Lower lobe of right lung (tissue), 2 donors: ENCODE results near the gene JOSD2. TPM values are rescaled to one million over a fixed set of nuclear protein-coding genes. Genes with fewer than 3 reads are reported as not detected.
A peak's percentile ranks its signal among the peaks of the same experiment; 100 is the strongest.

Source experiments
- ATAC-seq, 2 donors: fragments of 200-7000 bp; cut with Tn5 transposase; one replicate each; pipeline ENCODE4 v1.9.1; 2020 to 2022; ENCODE audit warnings: mild to moderate bottlenecking in 2 of 2, moderate library complexity in 2 of 2
- DNase-seq: peaks from one replicate; pipeline ENCODE4 v3.0.0-alpha.2; 2020
- H3K27ac ChIP-seq: fragments of 200-600 bp; one replicate; pipeline ENCODE4 v1.8.0; 2022
- H3K27me3 ChIP-seq: fragments of 200-600 bp; one replicate; pipeline ENCODE4 v1.8.0; 2022; ENCODE audit warnings: low read depth
- H3K36me3 ChIP-seq: fragments of 200-600 bp; one replicate; pipeline ENCODE4 v1.8.0; 2022; ENCODE audit warnings: mild to moderate bottlenecking
- H3K4me1 ChIP-seq: fragments of 200-600 bp; one replicate; pipeline ENCODE4 v1.8.0; 2022
- H3K4me3 ChIP-seq: fragments of 200-600 bp; one replicate; pipeline ENCODE4 v1.8.0; 2022; ENCODE audit warnings: mild to moderate bottlenecking
- H3K9me3 ChIP-seq: fragments of 200-600 bp; one replicate; pipeline ENCODE4 v1.8.0; 2022
- intact Hi-C: fragments of 100-400 bp; cut with DNase I; formaldehyde crosslinking; loops from one replicate; pipeline ENCODE4 v1.11.0; 2022
- long read RNA-seq: library from polyadenylated mRNA; unstranded; transcript quantifications from one replicate; pipeline ENCODE4 v2.0.0, GENCODE V29; 2021
- total RNA-seq: library from RNA; stranded (reverse); fragmentation: NEBNext Ultra II Directional; extraction: Animal tissue kit (Norgen Biotek cat#: 25700); gene quantifications from one replicate; pipeline ENCODE4 v1.2.1, GENCODE V29; 2021
- TF ChIP-seq, protein P1 (sequence below): fragments of 200-600 bp; IDR thresholded peaks from one replicate; pipeline ENCODE4 v1.8.0; 2022; ENCODE audit warnings: antibody characterized with exemption, mild to moderate bottlenecking
- donor health status: DM: no; HTN: yes; CAD: no; lungs with severe emphysema.

JOSD2 gene, protein sequence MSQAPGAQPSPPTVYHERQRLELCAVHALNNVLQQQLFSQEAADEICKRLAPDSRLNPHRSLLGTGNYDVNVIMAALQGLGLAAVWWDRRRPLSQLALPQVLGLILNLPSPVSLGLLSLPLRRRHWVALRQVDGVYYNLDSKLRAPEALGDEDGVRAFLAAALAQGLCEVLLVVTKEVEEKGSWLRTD
- 40.4 TPM for total RNA-seq
- long read RNA-seq, transcript JOSD2-204 (5 exons, 996 nt), result major isoform, 20 of 43 reads
- long read RNA-seq, transcript JOSD2-205 (5 exons, 802 nt), result minor isoform, 8 of 43 reads
- long read RNA-seq, partial matches to known transcripts, result 4 of 43 reads
- long read RNA-seq, other reads (novel, unspliced or antisense), result 5 of 43 reads

DNA sequence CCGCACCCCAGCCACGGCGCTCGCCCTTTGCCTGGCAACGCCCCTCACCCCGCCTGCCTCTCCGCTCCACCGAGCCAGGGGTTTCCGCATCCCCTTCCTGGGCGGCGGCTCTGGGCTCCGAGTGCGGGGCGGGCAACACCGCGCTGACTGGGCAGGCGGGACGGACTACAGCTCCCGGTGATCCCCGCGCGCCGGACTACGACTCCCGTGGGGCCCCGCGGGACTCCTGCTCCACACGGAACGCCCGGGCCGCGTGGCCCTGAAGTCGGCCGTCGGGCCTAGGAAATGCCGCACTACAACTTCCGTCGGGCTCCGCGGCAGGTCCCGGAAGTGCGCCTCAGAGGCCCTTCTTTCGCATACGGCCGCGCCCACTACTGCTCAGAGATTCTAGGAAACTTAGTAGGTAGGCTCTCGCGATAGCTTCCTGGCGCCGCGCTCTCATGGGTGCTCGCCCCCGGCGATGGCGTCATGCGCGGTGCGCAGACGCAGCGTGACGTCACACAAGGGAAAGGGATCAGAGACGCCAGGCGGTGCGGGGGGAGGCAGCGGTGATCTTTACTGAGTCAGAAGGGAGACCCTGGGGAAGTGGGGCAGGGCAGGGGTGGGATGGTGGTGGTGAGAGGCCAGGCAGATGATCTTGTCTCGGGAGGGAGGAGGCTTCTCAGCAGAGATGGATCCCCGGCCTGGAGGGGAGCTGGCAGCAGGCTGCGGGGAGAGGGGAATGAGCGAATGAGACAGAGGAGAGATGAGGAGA, at the start of gene JOSD2:
TSS of gene JOSD2 (minus strand) at position 123 of the 754 bp plus-strand sequence. CDS start 760 bp downstream, outside the sequence.
- peaks cover 2% of the 10 kb centered on the region for H3K36me3 ChIP-seq
- ATAC-seq, result peak; percentile 97
- TF ChIP-seq, protein P1, sequence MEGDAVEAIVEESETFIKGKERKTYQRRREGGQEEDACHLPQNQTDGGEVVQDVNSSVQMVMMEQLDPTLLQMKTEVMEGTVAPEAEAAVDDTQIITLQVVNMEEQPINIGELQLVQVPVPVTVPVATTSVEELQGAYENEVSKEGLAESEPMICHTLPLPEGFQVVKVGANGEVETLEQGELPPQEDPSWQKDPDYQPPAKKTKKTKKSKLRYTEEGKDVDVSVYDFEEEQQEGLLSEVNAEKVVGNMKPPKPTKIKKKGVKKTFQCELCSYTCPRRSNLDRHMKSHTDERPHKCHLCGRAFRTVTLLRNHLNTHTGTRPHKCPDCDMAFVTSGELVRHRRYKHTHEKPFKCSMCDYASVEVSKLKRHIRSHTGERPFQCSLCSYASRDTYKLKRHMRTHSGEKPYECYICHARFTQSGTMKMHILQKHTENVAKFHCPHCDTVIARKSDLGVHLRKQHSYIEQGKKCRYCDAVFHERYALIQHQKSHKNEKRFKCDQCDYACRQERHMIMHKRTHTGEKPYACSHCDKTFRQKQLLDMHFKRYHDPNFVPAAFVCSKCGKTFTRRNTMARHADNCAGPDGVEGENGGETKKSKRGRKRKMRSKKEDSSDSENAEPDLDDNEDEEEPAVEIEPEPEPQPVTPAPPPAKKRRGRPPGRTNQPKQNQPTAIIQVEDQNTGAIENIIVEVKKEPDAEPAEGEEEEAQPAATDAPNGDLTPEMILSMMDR, result no peak
- intact Hi-C loops, result no loop called here
- H3K9me3 ChIP-seq, result no peaks in the 10 kb centered on the region
- peaks cover 8% of the 10 kb centered on the region for H3K4me1 ChIP-seq
- peak within 1 kb of the TSS; percentile 76 for H3K27ac ChIP-seq
- H3K4me3 ChIP-seq, result peak within 1 kb of the TSS; percentile 74
- DNase-seq, result peak; percentile 100
- peaks cover 8% of the 10 kb centered on the region for H3K27me3 ChIP-seq

DNA sequence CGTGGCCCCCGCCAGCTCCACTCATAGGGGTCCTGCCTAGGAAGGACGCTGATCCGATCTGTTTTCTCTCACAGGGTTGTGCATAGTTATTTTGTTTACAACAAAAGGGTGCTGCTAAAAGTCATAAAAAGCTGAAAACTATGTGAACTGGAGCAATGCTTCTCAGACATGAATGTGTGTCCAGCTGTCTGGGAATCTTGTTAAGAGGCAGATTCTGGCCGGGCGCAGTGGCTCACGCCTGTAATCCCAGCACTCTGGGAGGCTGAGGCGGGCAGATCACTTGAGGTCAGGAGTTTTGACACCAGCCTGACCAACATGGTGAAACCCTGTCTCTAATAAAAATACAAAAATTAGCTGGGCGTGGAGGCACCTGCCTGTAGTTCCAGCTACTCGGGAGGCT, 48.6 kb upstream of the JOSD2 start:
- intact Hi-C loops, result no loop called here
- DNase-seq, result no peak
- ATAC-seq, result no peak
- no peaks in the 10 kb centered on the region for H3K36me3 ChIP-seq
- H3K27ac ChIP-seq, result no peak overlapping the region
- H3K4me1 ChIP-seq, result peaks cover 6% of the 10 kb centered on the region
- no peaks in the 10 kb centered on the region for H3K9me3 ChIP-seq
- no peak overlapping the region for H3K4me3 ChIP-seq
- TF ChIP-seq, protein P1, result no peak
- peaks cover 66% of the 10 kb centered on the region for H3K27me3 ChIP-seq

DNA sequence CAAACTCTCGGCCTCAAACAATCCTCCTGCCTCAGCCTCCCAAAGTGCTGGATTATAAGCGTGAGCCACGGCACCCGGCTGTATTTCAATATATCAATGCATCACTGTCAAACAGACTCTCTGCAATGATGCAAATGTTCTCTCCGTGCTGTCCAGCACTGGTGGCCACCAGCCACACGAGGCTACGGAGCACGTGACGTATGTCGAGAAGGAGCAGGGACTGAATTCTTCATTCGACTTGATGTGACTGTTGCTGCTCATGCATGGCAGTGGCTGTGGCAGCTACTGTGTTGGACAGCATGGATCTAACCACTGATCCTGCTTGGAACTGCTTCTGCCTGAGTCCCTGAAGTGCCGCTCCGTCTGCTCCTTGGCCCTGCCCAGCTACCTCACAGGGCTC, 47.5 kb upstream of the JOSD2 start:
- no peak for ATAC-seq
- DNase-seq, result no peak
- H3K27me3 ChIP-seq, result peaks cover 64% of the 10 kb centered on the region
- H3K36me3 ChIP-seq, result no peaks in the 10 kb centered on the region
- no peaks in the 10 kb centered on the region for H3K9me3 ChIP-seq
- H3K4me1 ChIP-seq, result peaks cover 6% of the 10 kb centered on the region
- H3K27ac ChIP-seq, result no peak overlapping the region
- TF ChIP-seq, protein P1, result no peak
- no peak overlapping the region for H3K4me3 ChIP-seq
- intact Hi-C loops, result no loop called here

DNA sequence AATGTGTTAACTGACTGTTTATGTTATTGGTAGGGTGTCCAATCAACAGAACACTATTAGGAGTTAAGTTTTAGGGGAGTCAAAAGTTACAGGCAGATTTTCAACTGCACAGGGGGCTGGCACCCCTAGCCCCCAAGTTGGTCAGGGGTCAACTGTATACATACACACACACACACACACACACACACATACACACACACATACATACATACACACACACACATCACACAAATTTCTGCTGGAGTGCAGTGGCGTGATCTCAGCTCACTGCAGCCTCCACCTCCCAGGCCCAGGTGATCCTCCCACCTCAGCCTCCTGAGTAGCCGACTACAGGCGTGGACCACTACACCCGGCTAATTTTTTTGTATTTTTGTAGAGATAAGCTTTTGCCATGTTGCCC, 47.0 kb upstream of the JOSD2 start:
- peaks cover 65% of the 10 kb centered on the region for H3K27me3 ChIP-seq
- intact Hi-C loops, result no loop called here
- TF ChIP-seq, protein P1, result no peak

DNA sequence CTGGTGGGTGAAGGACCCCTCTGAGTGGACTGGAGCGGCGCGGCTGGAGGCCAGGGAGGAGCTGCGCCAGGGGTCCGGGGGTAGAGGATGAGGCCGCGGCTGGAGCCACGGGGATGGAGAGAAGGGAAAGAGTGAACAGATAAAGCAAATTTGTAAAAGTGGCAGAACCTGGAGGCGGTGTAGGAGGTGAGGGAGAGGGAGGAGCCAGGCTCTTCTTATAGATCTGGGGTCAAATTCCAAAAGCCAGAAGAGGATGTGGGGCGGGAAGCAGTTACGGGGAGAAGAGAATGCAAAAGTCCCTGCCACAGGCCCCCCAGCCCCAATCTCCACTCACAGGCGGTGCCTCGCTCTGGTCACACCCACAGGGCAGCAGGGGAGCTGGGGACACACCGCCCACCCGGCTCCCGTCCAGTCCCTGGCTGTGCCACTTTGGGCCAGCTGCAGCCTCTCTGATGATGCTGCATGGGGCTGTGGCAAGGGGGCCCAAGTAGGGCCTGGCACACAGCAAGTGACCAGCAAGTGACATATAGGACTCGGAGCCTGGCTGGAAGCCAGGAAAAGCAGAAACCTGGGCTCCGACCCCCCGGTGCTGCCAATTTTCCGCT, 46.1 kb upstream of the JOSD2 start:
- ATAC-seq (no peak), DNase-seq (no peak)
- Histone ChIP-seq H3K36me3 (no peaks in the 10 kb centered on the region), H3K27me3 (peaks cover 62% of the 10 kb centered on the region), H3K4me3 (peak overlapping the region; percentile 51), H3K4me1 (peaks cover 6% of the 10 kb centered on the region), H3K27ac (no peak overlapping the region), H3K9me3 (no peaks in the 10 kb centered on the region)
- intact Hi-C loops, result no loop called here
- TF ChIP-seq, protein P1, result no peak

More for the DNA sequence above, 47.0 kb upstream of the JOSD2 start:
- peaks cover 6% of the 10 kb centered on the region for H3K4me1 ChIP-seq
- no peaks in the 10 kb centered on the region for H3K36me3 ChIP-seq
- ATAC-seq (no peak), DNase-seq (no peak)
- H3K4me3 ChIP-seq, result no peak overlapping the region
- H3K9me3 ChIP-seq, result no peaks in the 10 kb centered on the region
- no peak overlapping the region for H3K27ac ChIP-seq
